GM18909 (cell line): ENCODE measurements around the gene MARCHF9.
"Not testable (repeated sequence)": the region's sequence is repeated elsewhere in the genome, so short reads cannot be mapped to it uniquely, and the experiment has no call there.

Experiments
- ATAC-seq: cut with Tn5 transposase; IDR thresholded peaks from one replicate; pipeline ENCODE4 v1.9.1; 2021; ENCODE audit warnings: mild to moderate bottlenecking; ENCODE audit not compliant: unreplicated experiment, poor library complexity

Gene MARCHF9

DNA sequence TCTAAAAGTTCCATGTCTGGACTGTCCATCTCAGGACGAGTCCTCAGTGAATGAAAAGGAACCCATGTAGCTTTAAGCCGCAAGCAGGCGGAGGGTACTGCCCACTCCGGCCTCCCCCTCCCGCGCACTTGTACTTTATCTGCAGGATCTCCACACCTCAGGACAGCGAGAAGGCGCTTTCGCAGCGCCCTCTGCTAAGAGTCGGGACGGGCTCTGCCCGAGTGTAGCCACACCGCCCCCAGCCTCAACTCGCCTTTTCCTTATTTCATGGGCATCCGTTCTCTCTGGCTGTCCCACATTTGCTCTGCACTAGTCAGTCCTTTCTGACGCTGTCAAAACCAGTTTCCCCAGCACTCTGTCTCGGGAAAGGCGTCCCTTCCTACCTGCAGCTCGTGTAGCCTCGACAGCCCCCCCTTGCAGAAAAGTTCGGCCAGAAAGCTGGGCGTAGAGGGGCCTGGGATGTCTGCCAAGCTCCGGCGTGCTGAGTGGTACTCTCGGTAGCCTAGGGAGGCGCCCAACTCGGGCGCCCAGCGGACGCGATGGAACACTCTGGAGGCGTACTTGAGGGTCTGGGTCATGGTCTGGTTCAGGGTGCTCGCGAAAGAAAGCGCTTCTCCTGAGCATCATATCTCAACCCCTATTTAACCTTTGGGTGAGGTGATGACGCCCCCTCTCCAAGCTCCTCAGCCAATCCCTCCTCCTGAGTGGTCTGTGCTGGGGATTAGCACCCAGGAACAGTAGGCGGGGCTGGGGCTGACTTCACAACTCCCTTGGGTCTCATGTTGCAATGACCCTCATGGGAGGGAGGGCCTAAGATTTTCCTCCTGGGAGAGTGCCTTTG is 11.8 kb downstream of the MARCHF9 start, which contains the start of gene CYP27B1:
Gene CYP27B1 (minus strand): TSS at position 615 of the 841 bp plus-strand sequence. CDS start 37 bp downstream, at position 578.
- no peak for ATAC-seq

- no peak for ATAC-seq
Measured at GRCh38 chr12:57767305-57767698, 12.4 kb downstream of the MARCHF9 start.

DNA sequence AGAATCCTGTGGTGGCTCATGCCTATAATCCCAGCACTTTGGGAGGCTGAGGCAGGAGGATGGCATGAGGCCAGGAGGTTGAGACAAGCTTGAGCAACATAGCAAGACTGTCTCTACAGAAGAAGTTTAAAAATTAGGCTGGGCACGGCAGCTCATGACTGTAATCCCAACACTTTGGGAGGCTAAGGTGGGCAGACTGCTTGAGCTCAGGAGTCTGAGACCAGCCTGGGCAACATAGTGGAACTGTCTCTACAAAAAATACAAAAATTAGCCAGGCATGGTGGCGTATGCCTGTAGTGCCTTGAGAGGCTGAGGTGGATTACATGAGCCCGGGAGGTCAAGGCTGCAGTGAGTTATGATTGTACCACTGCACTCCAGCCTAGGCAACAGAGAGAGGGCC is 13.0 kb downstream of the MARCHF9 start:
- no peak for ATAC-seq

- ATAC-seq, result no peak
Measured at GRCh38 chr12:57769594-57769993, 14.7 kb downstream of the MARCHF9 start.

DNA sequence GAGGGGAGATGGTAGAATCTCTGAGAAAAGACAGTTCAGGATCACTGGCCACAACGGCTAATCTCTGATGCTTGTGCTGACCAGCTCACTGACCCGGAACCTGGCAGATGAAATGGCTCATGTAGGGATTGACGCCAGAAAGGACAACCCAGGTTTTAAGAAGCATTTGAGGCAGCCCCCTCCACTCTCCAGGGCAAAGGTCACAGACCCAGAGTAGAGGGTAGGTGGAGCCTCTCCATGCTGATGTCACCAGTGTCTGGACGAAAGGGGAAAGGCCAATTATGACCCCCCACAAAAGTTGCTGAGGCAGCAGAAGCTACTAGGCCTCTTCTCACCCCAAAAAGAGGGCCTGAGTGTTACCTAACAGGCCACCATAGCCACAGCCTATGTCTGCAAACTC is 15.8 kb downstream of the MARCHF9 start:
- ATAC-seq, result no peak

DNA sequence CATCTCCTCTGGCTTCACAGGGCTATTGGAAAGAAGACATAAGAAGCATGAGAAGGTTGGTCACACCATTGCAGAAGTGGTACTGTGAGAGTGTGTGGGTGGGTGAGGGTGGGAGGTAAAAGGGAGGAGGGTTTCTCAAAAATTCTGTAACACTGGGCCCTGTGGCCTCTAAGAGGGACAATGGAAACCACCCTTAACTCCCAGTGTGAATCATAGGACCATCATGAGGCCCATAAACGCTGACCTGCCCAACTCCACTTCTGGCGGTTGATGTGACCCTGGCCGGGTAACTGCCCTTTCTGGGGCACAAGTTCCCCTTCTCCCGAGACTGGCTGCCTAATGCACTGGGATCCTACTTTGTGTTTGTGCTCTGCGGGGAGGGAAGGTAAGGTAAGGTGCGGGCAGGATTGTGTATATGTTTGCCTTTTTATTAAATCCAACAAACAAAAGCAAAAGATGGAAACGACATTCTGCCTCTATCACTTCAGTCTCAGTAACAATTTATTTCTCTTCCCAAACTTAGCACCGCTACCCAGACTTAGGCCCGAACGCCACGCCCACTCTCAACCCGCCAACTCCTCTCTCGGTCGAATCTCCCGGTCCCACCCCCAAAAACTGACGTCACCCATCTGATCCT is 16.5 kb downstream of the MARCHF9 start:
- ATAC-seq, result peak; percentile 77

- ATAC-seq, result peak; percentile 85
Measured at GRCh38 chr12:57771873-57772428, 17.0 kb downstream of the MARCHF9 start, which contains the start of gene METTL1. Gene METTL1, minus strand, starts transcription at chr12:57772105. Its CDS starts 22 bp downstream, at chr12:57772083.

DNA sequence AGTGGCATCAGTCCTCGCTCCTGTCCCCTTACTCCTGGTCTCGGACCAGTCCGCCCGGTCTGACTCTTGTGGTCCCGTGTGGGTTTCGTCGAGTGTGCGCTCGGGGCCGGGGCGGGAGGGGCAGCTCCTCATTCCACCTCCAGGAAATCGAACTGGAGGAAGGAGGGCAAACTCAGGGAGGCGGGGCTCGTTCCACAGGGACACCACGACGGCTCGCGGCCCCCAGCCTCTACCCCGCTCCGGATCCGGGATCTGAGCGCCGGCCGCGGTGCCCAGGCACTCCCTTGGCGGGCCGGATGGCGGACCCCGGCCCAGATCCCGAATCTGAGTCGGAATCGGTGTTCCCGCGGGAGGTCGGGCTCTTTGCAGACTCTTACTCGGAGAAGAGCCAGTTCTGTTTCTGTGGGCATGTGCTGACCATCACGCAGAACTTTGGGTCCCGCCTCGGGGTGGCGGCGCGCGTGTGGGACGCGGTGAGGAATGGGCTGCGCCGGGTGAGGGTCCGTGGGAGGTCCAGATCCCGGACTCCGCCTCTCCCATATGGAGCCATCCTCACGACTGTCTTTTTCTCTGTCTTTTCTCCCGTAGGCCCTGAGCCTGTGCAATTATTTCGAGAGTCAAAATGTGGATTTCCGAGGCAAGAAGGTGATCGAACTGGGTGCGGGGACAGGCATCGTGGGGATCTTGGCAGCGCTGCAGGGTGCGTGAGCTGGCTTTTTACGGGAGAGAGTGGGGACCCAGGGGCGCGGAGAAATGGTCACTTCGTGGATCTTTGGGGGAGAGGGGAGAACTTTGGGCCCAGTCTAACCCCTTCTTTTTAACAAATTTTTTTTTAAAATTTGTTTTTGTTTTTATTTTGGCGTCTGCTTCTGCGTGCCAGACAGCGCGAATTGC is 17.8 kb downstream of the MARCHF9 start, which contains the start of gene EEF1AKMT3:
Gene EEF1AKMT3 (plus strand): TSS at position 186 of the 894 bp plus-strand sequence. CDS start 111 bp downstream, at position 297.
- ATAC-seq, result peak; percentile 17

DNA sequence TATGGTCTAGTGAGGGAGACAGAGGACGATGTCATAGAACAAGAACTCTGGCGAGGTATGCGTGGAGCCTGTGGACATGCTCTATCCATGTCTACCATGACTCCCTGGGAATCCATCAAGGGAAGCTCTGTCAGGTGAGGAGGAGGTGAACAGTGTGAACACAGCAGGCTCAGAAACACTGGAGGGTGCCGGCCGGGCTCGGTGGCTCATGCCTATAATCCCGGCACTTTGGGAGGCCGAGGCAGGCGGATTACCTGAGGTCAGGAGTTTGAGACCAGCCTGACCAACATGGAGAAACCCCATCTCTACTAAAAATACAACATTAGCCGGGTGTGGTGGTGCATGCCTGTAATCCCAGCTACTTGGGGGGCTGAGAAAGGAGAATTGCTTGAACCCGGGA is 19.7 kb downstream of the MARCHF9 start:
- ATAC-seq, result not testable (repeated sequence)

GRCh38 chr12:57775044-57775443 is 20.1 kb downstream of the MARCHF9 start:
- no peak for ATAC-seq

GRCh38 chr12:57775563-57776246 is 20.8 kb downstream of the MARCHF9 start:
- no peak for ATAC-seq

- no peak for ATAC-seq
Measured at GRCh38 chr12:57776247-57776587, 21.3 kb downstream of the MARCHF9 start.

GRCh38 chr12:57777367-57777766 is 22.5 kb downstream of the MARCHF9 start:
- no peak for ATAC-seq

DNA sequence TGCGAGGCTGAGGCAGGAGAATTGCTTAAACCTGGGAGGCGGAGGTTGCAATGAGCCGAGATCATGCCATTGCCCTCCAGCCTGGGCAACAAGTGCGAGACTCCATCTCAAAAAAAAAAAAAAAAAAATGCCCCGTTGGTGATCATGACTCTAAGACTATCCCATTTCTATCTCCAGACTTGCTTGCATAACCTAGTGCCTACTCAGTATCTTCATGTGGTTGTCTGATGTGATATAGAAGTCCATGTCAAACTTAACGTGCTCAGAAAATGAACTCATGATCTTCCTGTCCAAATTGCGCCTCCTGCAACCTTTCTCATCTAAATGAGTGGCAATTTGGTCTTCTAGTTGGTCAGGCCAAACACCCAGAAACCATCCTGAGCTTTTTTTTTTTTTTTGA is 23.0 kb downstream of the MARCHF9 start:
- no peak for ATAC-seq

GRCh38 chr12:57779736-57780135 is 24.8 kb downstream of the MARCHF9 start:
- no peak for ATAC-seq

- no peak for ATAC-seq
Measured at GRCh38 chr12:57780284-57780897, 25.5 kb downstream of the MARCHF9 start.

DNA sequence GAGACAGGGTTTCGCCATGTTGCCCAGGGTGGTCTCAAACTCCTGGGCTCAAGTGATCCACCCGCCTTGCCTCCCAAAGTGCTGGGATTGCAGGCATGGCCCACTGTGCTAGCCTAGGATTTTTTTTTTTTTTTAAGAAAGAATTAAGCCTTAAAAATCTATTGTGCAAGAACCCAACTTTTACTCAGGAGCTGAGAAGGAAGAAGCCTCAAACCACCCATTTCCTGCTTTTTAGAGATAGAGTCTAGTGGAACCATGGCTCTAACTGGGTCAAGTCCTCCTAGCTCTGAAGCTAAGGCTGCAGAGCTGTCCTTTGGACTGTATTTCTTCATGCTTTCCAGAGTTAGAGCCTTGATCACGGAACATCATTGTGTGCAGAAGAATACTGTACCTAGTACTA is 26.3 kb downstream of the MARCHF9 start:
- no peak for ATAC-seq

DNA sequence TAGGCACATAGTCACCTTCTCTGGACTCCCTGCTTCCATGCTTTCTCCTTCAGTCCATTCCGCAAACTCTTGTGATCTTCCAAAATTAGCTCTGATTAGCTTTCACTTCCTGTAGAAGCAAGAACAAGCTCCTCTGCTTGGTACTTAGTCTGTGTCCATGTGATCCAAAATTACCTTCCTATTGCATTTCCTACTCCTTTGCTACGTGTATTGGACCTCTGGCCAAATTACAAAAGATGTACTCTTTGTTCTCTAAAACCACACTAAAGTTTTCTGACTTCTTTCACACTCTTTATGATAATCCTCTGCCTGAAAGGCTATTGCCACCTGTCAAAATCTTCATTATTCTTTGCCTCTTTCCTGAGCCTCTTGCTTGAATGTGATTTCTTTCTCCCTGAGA is 26.9 kb downstream of the MARCHF9 start:
- no peak for ATAC-seq

- no peak for ATAC-seq
Measured at GRCh38 chr12:57782243-57782607, 27.3 kb downstream of the MARCHF9 start.
